Stimulated activated CD8-positive, alpha-beta memory T cell treated with anti-CD3 and anti-CD28 coated beads, Interleukin-7, amount 100 ng/mL, for 4 hours (primary cell): ENCODE data around the gene EXO5.
A peak's percentile ranks its signal among the peaks of the same experiment; 100 is the strongest.
"Not testable (repeated sequence)": the region's sequence is repeated elsewhere in the genome, so short reads cannot be mapped to it uniquely, and the experiment has no call there.

Experiments
- DNase-seq, 2 donors: peaks; one replicate each; pipeline ENCODE4 v3.0.0-alpha.2; 2020; ENCODE audit warnings: low read depth in 2 of 2

EXO5 gene, protein sequence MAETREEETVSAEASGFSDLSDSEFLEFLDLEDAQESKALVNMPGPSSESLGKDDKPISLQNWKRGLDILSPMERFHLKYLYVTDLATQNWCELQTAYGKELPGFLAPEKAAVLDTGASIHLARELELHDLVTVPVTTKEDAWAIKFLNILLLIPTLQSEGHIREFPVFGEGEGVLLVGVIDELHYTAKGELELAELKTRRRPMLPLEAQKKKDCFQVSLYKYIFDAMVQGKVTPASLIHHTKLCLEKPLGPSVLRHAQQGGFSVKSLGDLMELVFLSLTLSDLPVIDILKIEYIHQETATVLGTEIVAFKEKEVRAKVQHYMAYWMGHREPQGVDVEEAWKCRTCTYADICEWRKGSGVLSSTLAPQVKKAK

DNA sequence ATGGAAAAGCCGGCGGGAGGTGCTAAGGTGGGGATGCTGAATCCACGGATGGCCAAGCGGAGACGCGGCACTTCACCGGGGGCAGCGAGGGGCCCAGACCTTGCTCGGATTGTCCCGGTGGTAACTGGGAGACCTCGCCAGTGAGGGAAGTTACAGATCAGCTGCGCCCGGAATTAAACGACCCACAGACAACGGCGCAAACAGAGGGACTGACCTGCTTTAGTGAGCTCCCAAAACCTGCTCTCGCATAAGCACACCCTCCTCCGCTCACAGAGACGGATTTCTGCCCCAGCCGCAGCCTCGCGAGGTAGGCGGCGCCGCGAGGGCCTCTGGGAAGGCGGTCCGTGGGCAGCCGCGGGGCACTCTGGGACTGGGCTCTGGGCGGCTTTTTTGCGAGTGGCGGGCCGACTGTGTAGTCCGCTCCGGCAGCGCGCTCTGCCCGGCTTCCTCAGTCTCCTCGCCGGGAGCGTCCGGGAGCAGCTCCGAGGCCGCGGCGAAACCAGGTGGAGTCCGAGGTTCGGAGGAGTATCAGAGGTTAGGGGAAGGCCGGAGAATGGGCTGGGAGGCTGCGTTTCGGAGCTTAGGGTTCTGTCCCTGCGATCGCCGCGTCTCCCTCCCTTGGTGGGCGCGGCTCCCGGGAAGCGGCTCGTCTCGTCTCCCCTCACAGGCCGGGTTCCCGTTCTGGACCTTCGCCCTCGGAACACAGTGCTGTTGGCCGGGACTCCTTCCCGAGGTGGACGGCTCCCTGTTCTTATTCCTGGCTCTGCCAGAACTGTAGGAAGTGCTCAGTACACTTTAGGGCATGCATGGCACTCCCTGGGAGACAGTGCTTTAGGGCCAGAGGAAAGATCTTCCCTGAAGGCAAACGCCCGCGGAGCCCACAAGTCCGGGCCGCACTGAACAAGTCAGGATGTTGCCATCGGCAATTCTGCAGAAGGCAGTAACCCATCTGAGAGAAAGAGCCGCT, at the start of gene EXO5:
Gene EXO5, plus strand, starts transcription at position 393 of the 967 bp plus-strand sequence. CDS start 5,778 bp downstream, outside the sequence.
- peak; percentile 72 to 82 for DNase-seq

DNA sequence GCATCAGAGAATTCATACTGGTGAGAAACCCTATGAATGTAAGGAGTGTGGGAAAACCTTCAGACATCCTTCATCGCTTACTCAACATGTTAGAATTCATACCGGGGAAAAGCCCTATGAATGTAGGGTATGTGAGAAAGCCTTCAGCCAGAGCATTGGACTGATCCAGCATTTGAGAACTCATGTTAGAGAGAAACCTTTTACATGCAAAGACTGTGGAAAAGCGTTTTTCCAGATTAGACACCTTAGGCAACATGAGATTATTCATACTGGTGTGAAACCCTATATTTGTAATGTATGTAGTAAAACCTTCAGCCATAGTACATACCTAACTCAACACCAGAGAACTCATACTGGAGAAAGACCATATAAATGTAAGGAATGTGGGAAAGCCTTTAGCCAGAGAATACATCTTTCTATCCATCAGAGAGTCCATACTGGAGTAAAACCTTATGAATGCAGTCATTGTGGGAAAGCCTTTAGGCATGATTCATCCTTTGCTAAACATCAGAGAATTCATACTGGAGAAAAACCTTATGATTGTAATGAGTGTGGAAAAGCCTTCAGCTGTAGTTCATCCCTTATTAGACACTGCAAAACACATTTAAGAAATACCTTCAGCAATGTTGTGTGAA, 45.5 kb upstream of the EXO5 start:
- no peak for DNase-seq

DNA sequence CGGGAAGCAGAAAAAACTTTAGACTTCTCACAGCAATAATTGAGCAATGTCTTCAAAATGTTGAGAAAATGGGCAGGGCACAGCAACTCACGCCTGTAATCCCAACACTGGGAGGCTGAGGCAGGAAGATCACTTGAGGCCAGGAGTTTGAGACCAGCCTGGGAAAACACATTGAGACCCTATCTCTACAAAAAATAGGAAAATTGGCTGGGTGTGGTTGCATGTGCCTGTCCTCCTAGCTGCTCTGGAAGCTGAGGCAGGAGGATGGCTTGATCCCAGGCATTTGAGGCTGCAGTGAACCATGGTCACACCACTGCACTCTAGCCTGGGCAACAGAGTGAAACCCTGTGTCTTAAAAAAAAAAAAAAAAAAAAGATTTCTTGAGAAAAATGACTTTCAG, 39.2 kb upstream of the EXO5 start:
- DNase-seq, result no peak

DNA sequence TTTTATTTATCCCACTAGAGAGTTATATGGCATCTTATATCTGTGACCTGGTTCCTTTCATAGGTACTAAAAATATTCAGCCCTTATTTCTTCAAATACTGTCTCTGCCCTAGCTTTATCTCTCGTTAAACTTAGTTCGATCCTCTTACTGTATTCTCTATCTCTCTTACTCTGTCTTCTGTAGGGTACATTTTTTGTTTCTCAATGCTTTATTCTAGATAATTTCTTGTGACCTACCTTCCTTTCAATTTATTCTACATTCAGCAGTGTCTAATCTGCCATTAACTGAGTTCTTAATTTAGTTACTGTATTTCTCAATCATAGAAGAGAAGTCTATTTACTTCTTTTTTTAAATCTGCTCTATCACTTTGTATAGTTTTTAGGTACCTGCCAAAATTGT, 33.3 kb upstream of the EXO5 start:
- no peak for DNase-seq

DNA sequence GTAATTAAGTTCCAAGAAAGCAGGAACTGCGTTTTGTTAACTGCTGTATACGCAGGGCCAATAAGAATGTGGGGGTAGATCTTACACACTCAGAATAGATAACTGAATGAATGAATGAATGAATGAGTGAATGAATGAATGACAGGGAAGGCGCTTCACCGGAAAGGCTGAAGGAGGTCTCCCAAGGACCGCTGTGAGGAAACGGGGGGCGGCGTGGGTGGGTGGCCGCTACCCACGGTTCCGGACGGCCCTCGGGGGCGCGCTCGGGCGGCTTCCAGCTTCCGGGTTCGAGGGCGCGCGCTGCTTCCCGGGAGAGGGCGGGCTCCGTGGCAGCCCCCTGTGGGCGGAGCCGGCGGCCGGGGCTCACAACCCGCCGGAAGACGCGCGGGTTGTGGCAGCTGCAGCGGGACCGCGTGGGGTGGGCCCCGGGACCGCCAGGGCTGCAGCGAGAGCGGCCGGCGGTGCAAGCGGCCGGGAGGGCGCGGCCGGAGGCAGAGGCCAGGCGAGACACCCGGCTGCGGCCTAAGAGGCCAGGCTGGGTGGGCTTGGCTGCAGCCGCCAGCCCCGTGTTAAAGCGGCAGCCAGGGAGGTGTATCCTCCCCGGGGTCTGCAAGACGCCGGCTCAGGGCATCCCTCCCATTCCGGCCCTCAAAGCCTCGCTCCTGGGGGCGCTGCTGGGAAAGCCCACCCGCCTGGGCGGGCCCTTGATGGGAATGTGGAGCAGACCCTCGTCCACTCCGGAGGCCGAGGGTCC, 31.5 kb upstream of the EXO5 start, which contains the start of gene ZFP69:
Gene ZFP69, plus strand, starts transcription at position 367 of the 754 bp plus-strand sequence. CDS start 2,072 bp downstream, outside the sequence.
- DNase-seq, result peak; percentile 42 to 72

DNA sequence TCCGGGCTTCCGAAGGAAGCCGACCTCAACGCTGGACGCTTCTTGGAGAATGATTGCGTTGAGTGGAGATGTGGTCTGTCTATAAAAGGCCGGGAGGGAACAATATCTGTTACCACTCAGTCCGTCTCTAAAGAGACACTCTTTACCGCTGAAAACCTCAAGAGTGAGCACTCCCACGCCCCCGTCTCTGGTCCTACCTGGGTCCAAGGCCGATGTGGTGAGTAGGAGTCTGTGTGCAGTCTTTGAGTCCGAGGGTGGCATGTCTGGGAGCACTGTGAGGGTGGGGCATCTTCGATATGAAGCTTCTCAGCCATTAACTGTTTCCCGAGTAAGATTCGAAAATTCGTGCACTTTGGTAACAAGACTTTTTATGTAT, 30.9 kb upstream of the EXO5 start:
- DNase-seq, result peak; percentile 7 to 25

DNA sequence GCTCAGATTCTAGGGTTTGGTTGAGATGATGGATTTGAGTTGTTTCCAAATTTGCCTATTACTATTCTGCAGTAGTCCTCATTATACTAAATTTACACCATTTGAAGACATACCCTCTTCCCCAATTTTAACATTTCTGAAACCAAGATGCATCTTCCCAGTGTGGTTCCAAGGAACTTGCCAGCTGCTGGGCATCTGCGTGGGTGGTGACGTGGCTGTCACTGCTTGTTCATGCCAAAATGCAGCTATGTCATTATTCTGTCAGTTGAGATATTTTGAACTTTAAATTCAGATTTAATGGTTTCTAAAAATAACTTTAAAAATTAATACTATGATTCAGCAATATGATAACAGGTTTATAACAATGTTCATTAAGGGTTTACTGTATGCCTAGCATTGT, 30.3 kb upstream of the EXO5 start:
- no peak for DNase-seq

DNA sequence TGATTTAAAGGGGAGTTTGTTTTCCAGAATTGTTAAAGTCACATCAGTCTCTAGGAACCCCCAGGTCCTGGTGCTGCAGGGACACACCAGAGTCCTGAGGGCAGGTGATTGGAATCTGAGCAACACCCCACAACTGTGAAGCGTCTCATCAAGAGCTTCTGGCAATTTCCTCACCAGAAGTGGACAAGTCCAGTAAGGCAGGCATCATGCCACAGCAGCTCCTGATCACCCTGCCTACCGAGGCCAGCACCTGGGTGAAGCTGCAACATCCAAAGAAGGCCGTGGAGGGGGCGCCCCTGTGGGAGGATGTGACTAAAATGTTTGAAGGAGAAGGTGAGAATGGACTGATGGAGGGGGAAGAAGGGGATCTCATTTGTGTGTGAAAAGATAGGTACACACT, 29.4 kb upstream of the EXO5 start:
- DNase-seq, result no peak

DNA sequence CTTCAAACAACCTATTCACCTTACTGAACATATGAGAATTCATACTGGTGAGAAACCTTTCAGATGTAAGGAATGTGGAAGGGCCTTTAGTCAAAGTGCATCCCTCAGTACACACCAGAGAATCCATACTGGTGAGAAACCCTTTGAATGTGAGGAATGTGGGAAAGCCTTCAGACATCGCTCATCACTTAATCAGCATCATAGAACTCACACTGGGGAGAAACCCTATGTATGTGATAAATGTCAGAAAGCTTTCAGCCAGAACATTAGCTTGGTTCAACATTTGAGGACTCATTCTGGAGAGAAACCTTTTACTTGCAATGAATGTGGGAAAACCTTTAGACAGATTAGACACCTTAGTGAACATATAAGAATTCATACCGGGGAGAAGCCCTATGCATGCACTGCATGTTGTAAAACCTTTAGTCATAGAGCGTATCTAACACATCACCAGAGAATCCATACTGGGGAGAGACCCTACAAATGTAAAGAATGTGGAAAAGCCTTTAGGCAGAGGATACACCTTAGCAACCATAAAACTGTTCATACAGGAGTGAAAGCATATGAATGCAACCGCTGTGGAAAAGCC, 13.2 kb upstream of the EXO5 start:
- no peak for DNase-seq

DNA sequence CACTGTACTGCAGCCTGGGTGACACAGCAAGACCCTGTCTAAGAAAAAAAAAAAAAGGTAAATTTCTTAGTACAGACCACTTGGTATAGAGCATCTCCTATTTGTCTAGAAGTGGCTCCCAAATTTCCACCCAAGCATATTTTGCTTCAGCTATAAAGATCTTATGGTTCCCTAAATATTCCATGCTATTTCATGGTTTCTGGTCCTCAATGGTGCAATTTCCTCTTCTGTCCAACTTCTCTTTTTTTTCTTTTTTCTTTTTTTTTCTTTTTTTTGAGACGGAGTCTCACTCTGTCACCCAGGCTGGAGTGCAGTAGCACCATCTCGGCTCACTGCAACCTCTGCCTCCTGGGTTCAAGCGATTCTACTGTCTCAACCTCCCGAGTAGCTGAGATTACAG, 5.9 kb upstream of the EXO5 start:
- not testable (repeated sequence) for DNase-seq

DNA sequence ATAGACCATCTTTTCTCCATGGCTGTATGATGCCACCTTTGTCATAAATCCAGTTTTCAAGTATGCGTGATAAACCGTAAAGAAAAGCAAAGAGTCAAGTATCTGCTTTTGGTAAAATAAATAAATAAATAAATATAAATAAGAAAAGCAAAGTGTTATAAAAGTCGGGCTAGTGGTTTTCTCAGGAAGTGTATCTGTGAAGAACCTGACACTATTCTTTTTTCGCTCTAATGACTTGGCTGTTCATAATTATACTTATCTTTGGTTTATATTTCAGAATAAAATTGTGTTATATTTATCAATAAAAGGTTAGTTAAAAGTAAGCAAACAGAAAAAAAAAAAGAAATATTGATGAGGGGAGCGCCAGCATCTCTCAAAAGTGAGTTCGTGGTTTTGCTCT, 594 bp upstream of the EXO5 start:
- no peak for DNase-seq

DNA sequence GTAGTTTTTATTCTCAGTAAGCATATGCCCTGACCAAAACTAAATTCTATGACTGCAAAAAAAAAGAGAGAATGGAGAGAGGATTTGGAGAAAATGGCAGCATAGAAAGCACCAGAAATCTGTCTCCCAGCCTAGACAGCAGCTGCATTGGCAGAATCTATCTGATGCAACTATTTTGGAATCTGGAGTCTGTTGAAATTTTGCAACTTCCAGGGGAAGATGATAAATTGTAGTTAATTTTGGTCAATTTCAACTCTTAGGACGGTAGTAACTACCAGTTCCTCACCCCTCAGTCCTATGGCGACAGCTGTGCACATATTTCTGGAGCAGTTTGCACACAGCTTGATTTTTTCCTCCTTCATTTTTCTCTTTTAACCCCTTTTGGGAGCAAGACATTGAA, 10.9 kb downstream of the EXO5 start:
- DNase-seq, result no peak

DNA sequence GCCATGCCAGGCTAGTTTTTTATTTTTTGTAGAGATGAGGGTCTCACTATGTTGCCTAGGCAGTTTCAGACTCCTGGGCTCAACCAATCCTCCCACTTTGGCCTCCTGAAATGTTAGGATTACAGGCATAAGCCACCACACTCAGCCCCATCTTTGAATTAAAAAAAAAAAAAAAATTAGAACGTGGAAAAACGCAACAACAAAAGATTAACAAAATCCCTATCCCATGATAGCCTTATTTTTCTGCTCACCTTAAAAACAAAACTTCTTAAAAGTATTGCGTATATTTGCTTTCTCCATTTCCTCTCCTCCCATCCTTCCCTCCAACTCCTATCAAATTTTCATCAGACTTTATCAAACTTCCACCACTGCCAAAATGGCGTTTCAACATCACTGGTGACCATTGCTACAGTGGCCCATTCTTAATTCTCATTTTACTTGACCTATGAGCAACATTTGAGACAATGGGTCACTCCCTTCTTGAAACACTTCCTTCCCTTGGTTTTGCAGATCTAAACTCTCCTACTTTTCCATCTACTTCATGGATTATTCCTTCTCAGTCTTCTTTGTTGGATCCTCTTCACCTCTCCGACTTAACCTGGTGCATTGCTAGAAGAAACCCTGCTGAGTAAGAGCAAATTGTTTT, 22.3 kb downstream of the EXO5 start:
- DNase-seq, result no peak

DNA sequence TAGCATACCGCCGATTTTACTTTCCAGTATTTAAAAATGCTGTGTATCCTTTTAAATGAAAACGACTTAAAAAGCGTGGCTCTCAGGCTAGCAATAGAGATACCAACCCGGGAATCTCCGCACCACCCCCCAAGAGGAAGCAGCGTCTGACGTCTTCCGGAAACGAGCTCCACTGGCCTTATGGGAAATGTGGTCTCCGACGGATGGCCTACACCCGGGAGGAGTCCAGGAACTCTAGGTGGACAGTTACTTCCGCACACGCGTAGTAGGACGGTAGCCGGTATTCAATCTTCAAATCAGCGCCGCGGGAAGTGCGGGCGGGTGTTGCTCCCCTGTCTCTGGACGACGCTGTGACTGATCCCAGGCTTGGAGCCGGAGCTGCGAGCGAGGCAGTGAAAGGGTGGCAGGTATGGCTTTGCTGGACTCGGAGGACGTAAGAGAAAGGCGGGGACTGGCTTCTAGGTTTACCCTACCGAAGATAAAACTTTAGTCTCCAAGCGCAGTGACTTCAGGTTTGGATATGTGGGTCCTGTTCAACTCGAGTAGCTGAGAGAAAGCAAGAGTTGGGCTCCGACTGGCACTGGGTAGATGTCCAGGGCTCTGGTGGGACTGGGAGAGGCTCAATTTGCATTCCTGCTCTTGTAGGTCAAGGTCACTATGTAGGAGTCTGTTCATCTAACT, 23.0 kb downstream of the EXO5 start, which contains the start of gene ZNF684:
Gene ZNF684, plus strand, starts transcription at position 257 of the 681 bp plus-strand sequence. CDS start 1,530 bp downstream, outside the sequence.
- DNase-seq, result peak; percentile 81 to 84

DNA sequence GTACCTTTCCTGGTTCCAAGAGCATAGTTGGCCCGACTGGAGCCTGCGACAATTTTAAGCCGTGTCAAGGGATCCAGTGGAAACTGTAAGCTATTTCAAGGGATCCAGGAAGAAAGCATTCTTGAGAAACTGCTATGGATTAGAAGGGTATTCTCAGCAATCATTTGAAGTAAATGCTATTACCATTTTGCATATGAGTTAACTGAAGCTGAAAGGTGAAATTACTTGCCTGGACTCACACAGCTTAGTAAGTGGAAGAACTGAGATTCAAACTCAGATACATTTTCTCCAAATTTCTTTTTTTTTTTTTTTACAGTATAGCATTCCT, 23.5 kb downstream of the EXO5 start:
- no peak for DNase-seq

DNA sequence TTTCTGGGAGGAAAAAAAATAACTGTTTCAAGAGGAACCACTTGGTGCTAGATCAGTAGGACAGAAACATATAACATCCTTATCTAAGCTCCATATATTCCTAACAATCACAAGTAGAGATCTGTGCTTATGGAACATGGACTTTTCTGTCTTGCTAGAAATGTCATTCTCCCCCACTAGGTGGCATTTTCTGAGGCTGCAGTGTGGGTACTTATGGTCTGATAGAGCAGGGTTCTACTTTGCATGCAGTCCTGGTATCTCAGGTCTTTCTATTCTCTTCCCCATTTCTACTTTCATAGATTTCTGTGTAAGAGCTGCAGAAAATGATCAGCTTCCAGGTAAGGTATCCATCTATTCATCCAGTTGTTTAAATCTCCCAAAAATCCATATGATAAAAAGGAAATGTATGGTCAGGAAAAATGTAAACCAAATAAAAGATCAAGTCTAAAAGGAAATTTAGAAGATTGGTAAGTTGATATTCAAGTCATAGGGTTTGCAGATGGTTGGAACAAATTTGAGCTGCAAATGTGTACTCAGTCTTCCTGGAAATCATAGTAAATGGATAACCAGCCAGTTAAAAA, 24.4 kb downstream of the EXO5 start:
- no peak for DNase-seq

DNA sequence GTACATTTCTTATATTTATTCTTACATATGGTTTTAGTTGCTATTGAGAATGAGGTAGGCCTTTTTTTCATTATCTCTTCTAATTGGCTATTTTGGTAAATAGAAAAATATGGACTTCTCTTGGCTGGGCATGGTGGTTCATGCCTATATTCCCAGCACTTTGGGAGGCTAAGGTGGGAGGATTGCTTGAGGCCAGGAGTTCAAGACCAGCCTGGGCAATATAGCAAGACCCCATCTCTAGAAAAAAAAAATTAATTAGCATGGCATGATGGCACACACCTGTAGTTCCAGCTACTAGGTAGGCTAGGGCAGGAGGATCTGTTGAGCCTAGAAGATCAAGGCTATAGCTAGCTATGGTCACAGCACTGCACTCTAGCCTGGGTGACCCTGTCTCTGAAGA, 26.0 kb downstream of the EXO5 start:
- DNase-seq, result no peak

DNA sequence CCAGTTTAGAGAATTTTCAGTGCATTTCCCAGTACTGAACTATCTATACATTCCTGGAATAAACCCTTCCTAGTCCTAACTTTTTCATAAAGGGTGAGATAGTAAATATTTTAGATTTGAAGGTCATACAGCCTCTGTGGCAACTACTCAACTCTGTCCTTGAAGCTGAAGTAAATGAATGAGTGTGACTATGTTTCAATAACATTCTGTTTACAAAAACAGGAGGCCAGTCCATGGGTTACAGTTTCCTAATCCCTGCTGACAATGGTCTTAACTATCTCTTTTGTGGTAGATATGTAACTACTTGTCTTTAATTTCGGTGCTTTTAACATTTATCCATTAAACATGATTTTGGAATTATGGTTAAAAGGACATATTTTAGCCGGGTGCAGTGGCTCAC, 27.2 kb downstream of the EXO5 start:
- DNase-seq, result no peak

DNA sequence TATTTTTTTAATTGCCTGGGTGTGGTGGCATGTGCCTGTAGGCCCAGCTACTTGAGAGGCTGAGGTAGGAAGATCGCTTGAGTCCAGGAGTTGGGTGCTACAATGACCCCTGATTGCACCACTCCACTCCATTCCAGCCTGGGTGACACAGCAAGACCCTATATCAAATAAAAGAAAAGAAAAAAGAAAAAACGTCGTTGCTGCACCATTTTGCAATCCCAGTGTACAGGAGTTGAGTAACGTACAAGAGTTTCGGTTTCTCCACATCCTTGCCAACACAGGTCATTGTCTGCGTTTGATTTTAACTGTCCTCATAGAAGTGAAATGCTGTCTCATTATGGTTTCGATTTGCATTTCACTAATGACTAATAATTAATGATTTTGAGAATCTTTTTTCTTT, 30.8 kb downstream of the EXO5 start:
- DNase-seq, result no peak

DNA sequence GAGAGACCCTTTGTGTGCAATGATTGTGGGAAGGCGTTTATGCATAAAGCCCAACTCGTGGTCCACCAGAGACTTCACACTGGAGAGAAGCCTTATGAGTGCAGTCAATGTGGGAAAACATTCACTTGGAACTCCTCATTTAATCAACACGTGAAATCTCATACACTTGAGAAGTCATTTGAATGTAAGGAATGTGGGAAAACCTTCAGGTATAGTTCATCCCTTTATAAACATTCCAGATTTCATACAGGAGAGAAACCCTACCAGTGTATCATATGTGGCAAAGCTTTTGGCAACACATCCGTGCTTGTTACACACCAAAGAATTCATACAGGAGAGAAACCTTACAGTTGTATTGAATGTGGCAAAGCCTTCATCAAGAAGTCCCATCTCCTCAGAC, 38.4 kb downstream of the EXO5 start:
- no peak for DNase-seq
